ENCODE data around the gene TMEM51. TPM values are rescaled to one million over a fixed set of nuclear protein-coding genes. Genes with fewer than 3 reads are reported as not detected.

TMEM51 gene
- total and polyA plus RNA-seq, 2 donors (not counting 1 experiment from before 2014, with no cell fraction given): 0.06 to 0.30 TPM

- no peak for ATAC-seq (ENCODE audit: low read depth)
Observed at GRCh38 chr1:15258833-15259621, 105.5 kb downstream of the TMEM51 start.

More at GRCh38 chr1:15258833-15259621, 105.5 kb downstream of the TMEM51 start:
- no peak overlapping the region for H3K4me2 ChIP-seq (replicated peaks; ENCODE audit: low read depth, low read length, poor library complexity, severe bottlenecking)
- no peak overlapping the region for H3K27ac ChIP-seq (ENCODE audit: low read length in 2 of 2)
- no peaks in the 10 kb centered on the region for H3K9me3 Mint-ChIP-seq (ENCODE audit: insufficient read depth)
- WGBS (ENCODE audit: insufficient coverage): 65% methylated on average over 5 of the region's 13 CpGs
- H3K36me3 ChIP-seq (replicated peaks in 1 of 2; ENCODE audit: control extremely low read depth in 1 of 2, control insufficient read depth in 1 of 2, extremely low read depth in 1 of 2, insufficient read depth in 2 of 2, low read length in 1 of 2): no peaks in the 10 kb centered on the region
- H3K4me1 Mint-ChIP-seq: peaks cover 17% of the 10 kb centered on the region
- no peak overlapping the region for H3K4me3 ChIP-seq (ENCODE audit: control extremely low read depth in 1 of 5, extremely low read depth in 1 of 5, insufficient read depth in 1 of 5, low read depth in 2 of 5, low read length in 4 of 5)
- H2AFZ ChIP-seq (ENCODE audit: insufficient read depth, low read depth, low read length, poor library complexity, severe bottlenecking): no peak overlapping the region
- no peak overlapping the region for H3K4me3 Mint-ChIP-seq
- no peak for DNase-seq
- H3K27me3 Mint-ChIP-seq: peaks cover 32% of the 10 kb centered on the region
- H3K79me2 ChIP-seq (ENCODE audit: control insufficient read depth, insufficient read depth, low read length): no peaks in the 10 kb centered on the region
- intact Hi-C loops (cut with micrococcal nuclease): no loop called here
- H3K9me3 ChIP-seq (ENCODE audit: control extremely low read depth in 1 of 3, control insufficient read depth in 2 of 3, insufficient read depth in 1 of 3, low read length in 2 of 3): no peaks in the 10 kb centered on the region
- H3K27me3 ChIP-seq (replicated peaks in 1 of 4; ENCODE audit: control extremely low read depth in 1 of 4, control insufficient read depth in 3 of 4, insufficient read depth in 4 of 4, low read length in 3 of 4): peaks cover 0 to 4% (median 2%) of the 10 kb centered on the region in 4 experiments
- no peak for TF ChIP-seq CTCF (IDR thresholded peaks at IDR 0.05)
- TF ChIP-seq EZH2 (IDR thresholded peaks at IDR 0.05; ENCODE audit: borderline replicate concordance, insufficient read depth, low read depth, low read length, poor library complexity, severe bottlenecking): no peak
- no peaks in the 10 kb centered on the region for H4K20me1 ChIP-seq (ENCODE audit: control insufficient read depth, insufficient read depth, low read length, poor library complexity, severe bottlenecking)
- CTCF ChIA-PET: no interaction called here
- no peak overlapping the region for H3K27ac Mint-ChIP-seq
- peaks cover 9 to 10% of the 10 kb centered on the region in 2 donors for H3K4me1 ChIP-seq (ENCODE audit: control insufficient read depth in 2 of 2, insufficient read depth in 2 of 2, low read length in 2 of 2)
- POLR2A ChIA-PET: no interaction called here
- no peak overlapping the region for H3K9ac ChIP-seq (ENCODE audit: low read length)
